Right lobe of liver (tissue), 4 donors: ENCODE measurements around the gene NPY.
A peak's percentile ranks its signal among the peaks of the same experiment; 100 is the strongest.

Source experiments
- POLR2A ChIP-seq: fragments of 450-650 bp; IDR thresholded peaks from one replicate; pipeline ENCODE4 v1.6.1; 2017; ENCODE audit warnings: antibody characterized with exemption, mild to moderate bottlenecking
- TF ChIP-seq, protein P1 (sequence below), 4 donors: fragments of 200-600 bp in 3 of 4; fragments of 450-650 bp in 1 of 4; IDR thresholded peaks; one replicate each; pipeline versions ENCODE4 v1.5.1 to v1.8.0; 2016 to 2022; ENCODE audit warnings: antibody characterized with exemption in 4 of 4, mild to moderate bottlenecking in 2 of 4
- donor health status: DM: no; HTN: no; CAD: no.
- donor health status: DM: no; HTN: no; CAD: no.
- donor health status: DM: no; HTN: yes; CAD: no.

DNA sequence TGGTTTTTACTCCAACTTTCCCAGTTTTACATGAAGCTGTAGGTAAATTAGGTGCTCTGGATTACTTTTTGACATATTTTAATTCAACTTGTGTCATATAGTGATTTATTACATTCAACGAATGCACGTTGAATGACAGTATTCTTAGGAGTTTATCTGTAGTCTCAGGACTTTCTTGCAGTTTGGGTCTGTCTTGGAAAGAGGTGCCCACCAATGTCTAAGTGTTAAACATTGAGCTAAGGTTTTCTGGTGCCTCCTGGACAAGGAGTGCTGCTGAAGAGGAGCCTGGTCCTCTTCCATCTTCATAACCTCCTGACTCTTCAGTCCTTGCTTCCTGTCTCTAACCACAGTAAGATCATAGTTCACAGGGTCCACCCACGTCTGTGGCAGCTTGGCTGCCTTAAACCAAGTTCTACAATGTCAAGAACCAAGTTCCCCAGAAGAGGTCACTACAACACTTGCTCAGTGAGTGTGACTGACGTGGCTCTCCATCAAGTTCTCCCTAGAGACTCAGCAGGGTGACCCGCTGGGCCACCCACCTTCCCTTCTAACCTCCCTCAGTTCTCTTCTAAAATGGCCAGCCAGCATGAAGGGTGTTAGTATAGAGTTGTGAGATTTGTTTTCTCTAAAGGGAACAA is 6.1 kb downstream of the NPY start:
- TF ChIP-seq POLR2A, result no peak
- TF ChIP-seq, protein P1, sequence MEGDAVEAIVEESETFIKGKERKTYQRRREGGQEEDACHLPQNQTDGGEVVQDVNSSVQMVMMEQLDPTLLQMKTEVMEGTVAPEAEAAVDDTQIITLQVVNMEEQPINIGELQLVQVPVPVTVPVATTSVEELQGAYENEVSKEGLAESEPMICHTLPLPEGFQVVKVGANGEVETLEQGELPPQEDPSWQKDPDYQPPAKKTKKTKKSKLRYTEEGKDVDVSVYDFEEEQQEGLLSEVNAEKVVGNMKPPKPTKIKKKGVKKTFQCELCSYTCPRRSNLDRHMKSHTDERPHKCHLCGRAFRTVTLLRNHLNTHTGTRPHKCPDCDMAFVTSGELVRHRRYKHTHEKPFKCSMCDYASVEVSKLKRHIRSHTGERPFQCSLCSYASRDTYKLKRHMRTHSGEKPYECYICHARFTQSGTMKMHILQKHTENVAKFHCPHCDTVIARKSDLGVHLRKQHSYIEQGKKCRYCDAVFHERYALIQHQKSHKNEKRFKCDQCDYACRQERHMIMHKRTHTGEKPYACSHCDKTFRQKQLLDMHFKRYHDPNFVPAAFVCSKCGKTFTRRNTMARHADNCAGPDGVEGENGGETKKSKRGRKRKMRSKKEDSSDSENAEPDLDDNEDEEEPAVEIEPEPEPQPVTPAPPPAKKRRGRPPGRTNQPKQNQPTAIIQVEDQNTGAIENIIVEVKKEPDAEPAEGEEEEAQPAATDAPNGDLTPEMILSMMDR (IDR thresholded peaks at IDR 0.05), result peak; percentile 18 to 48 (median 30)
